Prostate gland (tissue), 2 donors: Measurements from ENCODE around the gene YEATS2.

Experiments used
- CTCF ChIP-seq, 4 experiments: fragments of 200-600 bp in 2 of 4; fragments of 450-650 bp in 2 of 4; sonication (generic) in 2 of 4; IDR thresholded peaks; 1 replicate in 3 of 4; 2 replicates in 1 of 4; pipeline ENCODE4 v1.5.1; 2016 to 2019; ENCODE audit warnings: antibody characterized with exemption in 4 of 4, mild to moderate bottlenecking in 2 of 4, moderate library complexity in 2 of 4
- POLR2A ChIP-seq: fragments of 450-650 bp; IDR thresholded peaks from one replicate; pipeline ENCODE4 v1.6.1; 2016; ENCODE audit warnings: antibody characterized with exemption, mild to moderate bottlenecking
- POLR2AphosphoS5 ChIP-seq: sonication (generic); formaldehyde crosslinking; IDR thresholded peaks from one replicate; pipeline ENCODE4 v1.6.1; 2017; ENCODE audit warnings: antibody characterized with exemption

- TF ChIP-seq CTCF (IDR thresholded peaks at IDR 0.05) (no peak), POLR2A (no peak), POLR2AphosphoS5 (peak; percentile 60)
These were observed 115.3 kb downstream of the YEATS2 start for GRCh38 chr3:183812761-183813445.
